Nephron (organoid): Measurements from ENCODE around the gene EIF5A.

Experiments
- H3K27ac Mint-ChIP-seq, 3 experiments: 2 replicates each; pipeline ENCODE4 v1.8.0; 2020; ENCODE audit warnings: mixed read lengths in 3 of 3, mild to moderate bottlenecking in 2 of 3, moderate library complexity in 1 of 3
- H3K27me3 Mint-ChIP-seq: 2 replicates; pipeline ENCODE4 v1.8.0; 2021; ENCODE audit warnings: low read depth, mild to moderate bottlenecking, moderate library complexity, mixed read lengths
- H3K36me3 Mint-ChIP-seq: 2 replicates; pipeline ENCODE4 v1.8.0; 2020; ENCODE audit warnings: low read depth, mixed read lengths
- H3K4me1 Mint-ChIP-seq: 2 replicates; pipeline ENCODE4 v1.8.0; 2020; ENCODE audit warnings: mixed read lengths
- H3K4me3 Mint-ChIP-seq, 3 experiments: 2 replicates each; pipeline ENCODE4 v1.8.0; 2020; ENCODE audit warnings: mild to moderate bottlenecking in 3 of 3, mixed read lengths in 3 of 3, moderate library complexity in 2 of 3
- H3K9me3 Mint-ChIP-seq: 2 replicates; pipeline ENCODE4 v1.8.0; 2020; ENCODE audit warnings: mixed read lengths
- TF ChIP-seq, protein P1 (sequence below), 3 experiments: fragments of 200-600 bp; sonication (generic); IDR thresholded peaks; one replicate each; pipeline ENCODE4 v1.5.0; 2021; ENCODE audit warnings: antibody characterized with exemption in 3 of 3; ENCODE audit not compliant: unreplicated experiment in 3 of 3

EIF5A gene

DNA sequence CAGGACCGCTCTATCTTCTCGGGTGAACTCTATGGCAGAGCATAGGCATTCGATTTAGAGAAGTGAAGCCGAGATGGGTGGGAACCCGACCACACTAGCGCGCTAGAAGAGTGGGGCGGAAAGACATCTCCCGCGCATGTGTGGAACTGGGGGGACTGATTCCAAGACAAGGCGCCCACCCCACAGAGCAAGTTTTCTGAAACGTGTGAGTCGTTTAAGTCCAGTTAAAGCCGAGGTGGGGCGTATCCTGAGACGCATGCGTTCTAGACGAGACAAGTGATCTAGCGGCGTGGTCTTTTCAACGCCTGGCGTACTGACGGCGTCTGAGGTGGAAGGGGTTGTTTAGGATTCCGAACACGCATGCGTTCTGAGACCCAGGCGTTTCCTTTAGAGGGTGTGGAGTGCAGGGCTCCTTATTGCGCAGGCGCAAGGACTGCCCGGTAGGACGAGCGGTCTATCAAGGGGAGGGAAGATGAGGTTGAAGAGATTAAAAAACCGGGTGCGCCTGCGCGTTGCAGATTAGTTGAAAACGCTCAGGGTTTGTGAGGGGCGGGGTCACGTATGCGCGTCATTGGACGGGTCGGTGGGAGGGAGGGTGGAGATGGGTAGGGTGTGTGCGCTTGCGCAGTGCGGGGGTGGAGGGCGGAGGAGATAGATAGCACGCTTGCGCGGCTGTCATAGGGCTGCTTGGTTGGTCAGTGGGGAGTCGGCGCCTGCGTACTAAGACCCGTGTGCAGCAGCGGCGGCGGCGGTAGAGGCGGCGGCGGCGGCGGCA lies at the start of gene EIF5A:
TSS of gene EIF5A (plus strand) at position 718 of the 775 bp plus-strand sequence. CDS start 2,008 bp downstream, outside the sequence.
- Mint-ChIP-seq H3K27ac (peak within 1 kb of the TSS; percentile 95 to 99 (median 98)), H3K4me3 (peak within 1 kb of the TSS; percentile 94 to 99 (median 97)), H3K36me3 (peaks cover 34% of the 10 kb centered on the region), H3K27me3 (no peaks in the 10 kb centered on the region), H3K9me3 (no peaks in the 10 kb centered on the region), H3K4me1 (peaks cover 30% of the 10 kb centered on the region)
- TF ChIP-seq, protein P1, sequence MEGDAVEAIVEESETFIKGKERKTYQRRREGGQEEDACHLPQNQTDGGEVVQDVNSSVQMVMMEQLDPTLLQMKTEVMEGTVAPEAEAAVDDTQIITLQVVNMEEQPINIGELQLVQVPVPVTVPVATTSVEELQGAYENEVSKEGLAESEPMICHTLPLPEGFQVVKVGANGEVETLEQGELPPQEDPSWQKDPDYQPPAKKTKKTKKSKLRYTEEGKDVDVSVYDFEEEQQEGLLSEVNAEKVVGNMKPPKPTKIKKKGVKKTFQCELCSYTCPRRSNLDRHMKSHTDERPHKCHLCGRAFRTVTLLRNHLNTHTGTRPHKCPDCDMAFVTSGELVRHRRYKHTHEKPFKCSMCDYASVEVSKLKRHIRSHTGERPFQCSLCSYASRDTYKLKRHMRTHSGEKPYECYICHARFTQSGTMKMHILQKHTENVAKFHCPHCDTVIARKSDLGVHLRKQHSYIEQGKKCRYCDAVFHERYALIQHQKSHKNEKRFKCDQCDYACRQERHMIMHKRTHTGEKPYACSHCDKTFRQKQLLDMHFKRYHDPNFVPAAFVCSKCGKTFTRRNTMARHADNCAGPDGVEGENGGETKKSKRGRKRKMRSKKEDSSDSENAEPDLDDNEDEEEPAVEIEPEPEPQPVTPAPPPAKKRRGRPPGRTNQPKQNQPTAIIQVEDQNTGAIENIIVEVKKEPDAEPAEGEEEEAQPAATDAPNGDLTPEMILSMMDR (IDR thresholded peaks at IDR 0.05; ENCODE audit: unreplicated experiment in 3 of 3): no peak

GRCh38 chr17:7258731-7259554 lies 48.5 kb upstream of the EIF5A start:
- no peaks in the 10 kb centered on the region for H3K9me3 Mint-ChIP-seq
- H3K36me3 Mint-ChIP-seq: peaks cover 41% of the 10 kb centered on the region
- peak overlapping the region in 2 of 3 experiments; percentile 43 to 79 for H3K27ac Mint-ChIP-seq
- peaks cover 49% of the 10 kb centered on the region for H3K27me3 Mint-ChIP-seq
- H3K4me1 Mint-ChIP-seq: peaks cover 8% of the 10 kb centered on the region
- TF ChIP-seq, protein P1 (IDR thresholded peaks at IDR 0.05; ENCODE audit: unreplicated experiment in 3 of 3): no peak
- peak overlapping the region; percentile 24 to 65 (median 44) for H3K4me3 Mint-ChIP-seq

DNA sequence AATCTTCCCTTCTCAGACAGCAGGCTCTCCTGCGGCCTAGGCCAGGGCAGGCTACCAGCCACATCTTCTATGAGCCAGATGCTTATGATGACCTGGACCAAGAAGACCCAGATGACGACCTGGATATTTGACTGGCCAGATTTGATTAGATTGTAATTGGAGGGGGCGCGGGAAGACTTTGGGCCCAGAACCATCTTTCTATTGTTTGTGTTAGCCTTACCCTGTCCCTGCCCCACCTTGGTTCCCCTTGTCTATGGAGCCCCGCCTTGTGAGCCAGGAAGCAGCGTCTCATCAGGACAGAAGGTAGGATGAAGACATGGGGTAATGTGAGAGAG lies 47.9 kb upstream of the EIF5A start:
- Mint-ChIP-seq H3K27ac (peak overlapping the region in 1 of 3 experiments; percentile 79), H3K9me3 (no peaks in the 10 kb centered on the region), H3K4me3 (peak overlapping the region; percentile 24 to 65 (median 44)), H3K36me3 (peaks cover 37% of the 10 kb centered on the region), H3K4me1 (peaks cover 11% of the 10 kb centered on the region), H3K27me3 (peaks cover 55% of the 10 kb centered on the region)
- TF ChIP-seq, protein P1 (IDR thresholded peaks at IDR 0.05; ENCODE audit: unreplicated experiment in 3 of 3): no peak

- Mint-ChIP-seq H3K9me3 (no peaks in the 10 kb centered on the region), H3K27me3 (peaks cover 61% of the 10 kb centered on the region), H3K4me1 (peaks cover 11% of the 10 kb centered on the region), H3K36me3 (peaks cover 32% of the 10 kb centered on the region), H3K4me3 (peak overlapping the region; percentile 54 to 76 (median 63)), H3K27ac (peak overlapping the region in 2 of 3 experiments; percentile 18 to 37)
- TF ChIP-seq, protein P1 (IDR thresholded peaks at IDR 0.05; ENCODE audit: unreplicated experiment in 3 of 3): no peak
Measured at GRCh38 chr17:7260151-7260550, 47.3 kb upstream of the EIF5A start.

DNA sequence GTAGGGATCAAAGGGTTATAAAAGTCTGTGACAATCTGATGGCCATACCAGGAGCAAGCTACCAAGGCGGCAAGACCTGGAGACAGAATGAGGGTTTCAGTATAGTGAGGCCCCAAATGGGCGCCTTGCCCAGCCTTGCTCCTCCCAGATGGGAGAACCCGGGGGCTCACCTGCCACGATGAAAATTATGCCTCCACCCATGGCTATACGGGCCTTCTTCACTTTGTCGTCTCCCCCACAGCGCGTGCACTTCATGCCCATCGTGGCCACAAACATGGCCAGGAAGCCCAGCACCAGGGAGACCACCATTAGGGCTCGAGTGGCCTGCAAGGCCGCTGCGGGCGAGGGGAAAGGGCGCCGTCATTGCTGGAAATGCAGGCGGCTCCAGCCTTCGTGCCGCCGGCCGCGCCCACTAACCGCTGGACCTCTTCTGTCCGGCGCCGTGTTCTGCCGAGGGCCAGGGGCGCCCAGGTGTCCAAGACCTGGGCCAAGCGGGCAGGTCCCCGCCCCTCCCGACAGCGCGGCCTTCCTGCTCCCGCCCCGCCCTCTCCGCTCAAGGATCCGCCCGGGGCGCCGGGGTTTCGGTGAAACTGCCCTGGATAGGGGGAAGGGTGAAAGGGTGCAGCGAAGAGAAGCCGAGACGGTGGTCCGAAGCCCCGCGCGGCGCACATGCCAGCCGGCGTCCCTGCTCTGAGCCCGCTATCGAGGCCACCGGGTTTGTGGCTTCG lies 46.6 kb upstream of the EIF5A start:
- Mint-ChIP-seq H3K27ac (peak overlapping the region in 2 of 3 experiments; percentile 18 to 75), H3K27me3 (peaks cover 68% of the 10 kb centered on the region), H3K36me3 (peaks cover 32% of the 10 kb centered on the region), H3K4me1 (peaks cover 11% of the 10 kb centered on the region), H3K9me3 (no peaks in the 10 kb centered on the region), H3K4me3 (peak overlapping the region; percentile 54 to 77 (median 76))
- TF ChIP-seq, protein P1 (IDR thresholded peaks at IDR 0.05; ENCODE audit: unreplicated experiment in 3 of 3): no peak
